BLaER1 (cell line): ENCODE results near the gene IFRD2.
A peak's percentile ranks its signal among the peaks of the same experiment; 100 is the strongest.

Experiments
- H3K27ac ChIP-seq: shearing (Covaris generic); formaldehyde crosslinking; 2 replicates; pipeline ENCODE4 v1.8.1; 2022
- H3K27me3 ChIP-seq: shearing (Covaris generic); formaldehyde crosslinking; 2 replicates; pipeline ENCODE4 v1.8.1; 2022
- H3K36me3 ChIP-seq: shearing (Covaris generic); formaldehyde crosslinking; 2 replicates; pipeline ENCODE4 v1.8.1; 2022
- H3K4me1 ChIP-seq: shearing (Covaris generic); formaldehyde crosslinking; 2 replicates; pipeline ENCODE4 v1.8.1; 2022
- H3K4me2 ChIP-seq: shearing (Covaris generic); formaldehyde crosslinking; 2 replicates; pipeline ENCODE4 v1.8.1; 2022
- H3K4me3 ChIP-seq: shearing (Covaris generic); formaldehyde crosslinking; 2 replicates; pipeline ENCODE4 v1.8.1; 2022
- H3K9ac ChIP-seq: shearing (Covaris generic); formaldehyde crosslinking; 2 replicates; pipeline ENCODE4 v1.8.1; 2022
- H3K9me3 ChIP-seq: shearing (Covaris generic); formaldehyde crosslinking; 2 replicates; pipeline ENCODE4 v1.8.1; 2022
- H4K20me1 ChIP-seq: shearing (Covaris generic); formaldehyde crosslinking; 2 replicates; pipeline ENCODE4 v1.8.1; 2022
- Cebpa-rat ChIP-seq: shearing (Covaris generic); IDR thresholded peaks from 2 replicates; pipeline ENCODE4 v1.8.1; 2022

Gene IFRD2

GRCh38 chr3:50292159-50293078 lies at the start of gene IFRD2:
IFRD2 (minus strand) TSS chr3:50292429; CDS start chr3:50292274, 155 bp downstream.
- H3K36me3 ChIP-seq, result peaks cover 42% of the 10 kb centered on the region
- no peaks in the 10 kb centered on the region for H3K27me3 ChIP-seq
- no peak for TF ChIP-seq Cebpa-rat
- peak within 1 kb of the TSS; percentile 97 for H3K4me3 ChIP-seq
- H3K4me2 ChIP-seq, result peak within 1 kb of the TSS; percentile 98
- H3K27ac ChIP-seq, result peak within 1 kb of the TSS; percentile 96
- no peaks in the 10 kb centered on the region for H3K9me3 ChIP-seq
- peaks cover 24% of the 10 kb centered on the region for H3K4me1 ChIP-seq
- H4K20me1 ChIP-seq, result no peaks in the 10 kb centered on the region; the same call in 1 of the 2 replicates
- H3K9ac ChIP-seq, result peak within 1 kb of the TSS; percentile 98

GRCh38 chr3:50341537-50341936 lies 49.3 kb upstream of the IFRD2 start:
- H3K9ac ChIP-seq, result peak overlapping the region; percentile 94; the same call in 1 of the 2 replicates
- H3K4me1 ChIP-seq, result peaks cover 70% of the 10 kb centered on the region
- H3K27me3 ChIP-seq, result peaks cover 37% of the 10 kb centered on the region
- H3K4me2 ChIP-seq, result peak overlapping the region; percentile 95
- H3K36me3 ChIP-seq, result no peaks in the 10 kb centered on the region
- H3K27ac ChIP-seq, result peak overlapping the region; percentile 97
- TF ChIP-seq Cebpa-rat, result no peak
- H3K4me3 ChIP-seq, result peak overlapping the region; percentile 88
- no peaks in the 10 kb centered on the region for H3K9me3 ChIP-seq
- peaks cover 6% of the 10 kb centered on the region for H4K20me1 ChIP-seq

- Histone ChIP-seq H4K20me1 (peaks cover 14% of the 10 kb centered on the region), H3K9me3 (no peaks in the 10 kb centered on the region), H3K27me3 (peaks cover 34% of the 10 kb centered on the region), H3K36me3 (peaks cover 6% of the 10 kb centered on the region; the same call in 1 of the 2 replicates), H3K9ac (peak within 1 kb of the TSS; percentile 94), H3K27ac (peak within 1 kb of the TSS; percentile 97), H3K4me2 (peak within 1 kb of the TSS; percentile 95), H3K4me1 (peaks cover 70% of the 10 kb centered on the region), H3K4me3 (peak within 1 kb of the TSS; percentile 88)
- no peak for TF ChIP-seq Cebpa-rat
Measured at GRCh38 chr3:50340448-50341329, 48.5 kb upstream of the IFRD2 start, which contains the start of gene RASSF1. RASSF1 (minus strand) TSS chr3:50340836; CDS start chr3:50340805, 31 bp downstream.

GRCh38 chr3:50340147-50340447 lies 47.9 kb upstream of the IFRD2 start:
- TF ChIP-seq Cebpa-rat, result no peak
- Histone ChIP-seq H3K27ac (peak overlapping the region; percentile 97), H3K4me2 (peak overlapping the region; percentile 95), H3K36me3 (peaks cover 11% of the 10 kb centered on the region; the same call in 1 of the 2 replicates), H3K27me3 (peaks cover 28% of the 10 kb centered on the region), H3K9ac (peak overlapping the region; percentile 94), H4K20me1 (peaks cover 20% of the 10 kb centered on the region), H3K9me3 (no peaks in the 10 kb centered on the region), H3K4me3 (peak overlapping the region; percentile 88), H3K4me1 (peaks cover 70% of the 10 kb centered on the region)

- Histone ChIP-seq H3K27me3 (peaks cover 25% of the 10 kb centered on the region), H3K4me3 (peak overlapping the region; percentile 88), H3K9me3 (no peaks in the 10 kb centered on the region), H3K4me2 (peak overlapping the region; percentile 95), H3K9ac (peak overlapping the region; percentile 94), H3K27ac (peak overlapping the region; percentile 97), H3K4me1 (peaks cover 73% of the 10 kb centered on the region), H3K36me3 (peaks cover 15% of the 10 kb centered on the region), H4K20me1 (peaks cover 25% of the 10 kb centered on the region)
- no peak for TF ChIP-seq Cebpa-rat
Measured at GRCh38 chr3:50339485-50340146, 47.4 kb upstream of the IFRD2 start.

- peak overlapping the region; percentile 97 for H3K27ac ChIP-seq
- peaks cover 22% of the 10 kb centered on the region for H3K36me3 ChIP-seq
- H4K20me1 ChIP-seq, result peaks cover 31% of the 10 kb centered on the region
- no peak for TF ChIP-seq Cebpa-rat
- peak overlapping the region; percentile 88 for H3K4me3 ChIP-seq
- H3K4me2 ChIP-seq, result peak overlapping the region; percentile 95
- peak overlapping the region; percentile 94 for H3K9ac ChIP-seq
- H3K4me1 ChIP-seq, result peaks cover 79% of the 10 kb centered on the region
- H3K9me3 ChIP-seq, result no peaks in the 10 kb centered on the region
- peaks cover 25% of the 10 kb centered on the region for H3K27me3 ChIP-seq
Measured at GRCh38 chr3:50338965-50339364, 46.7 kb upstream of the IFRD2 start.

- Histone ChIP-seq H3K36me3 (peaks cover 38% of the 10 kb centered on the region), H3K27ac (peak overlapping the region; percentile 97), H4K20me1 (peaks cover 48% of the 10 kb centered on the region), H3K4me2 (peak overlapping the region; percentile 95), H3K27me3 (peaks cover 25% of the 10 kb centered on the region), H3K9me3 (no peaks in the 10 kb centered on the region), H3K4me3 (peak overlapping the region; percentile 88), H3K9ac (peak overlapping the region; percentile 94), H3K4me1 (peaks cover 76% of the 10 kb centered on the region)
- TF ChIP-seq Cebpa-rat, result no peak
Measured at GRCh38 chr3:50337175-50337861, 45.1 kb upstream of the IFRD2 start.

- peak overlapping the region; percentile 94 for H3K9ac ChIP-seq
- H3K27me3 ChIP-seq, result peaks cover 22% of the 10 kb centered on the region
- H3K27ac ChIP-seq, result peak overlapping the region; percentile 97
- H3K4me3 ChIP-seq, result peak overlapping the region; percentile 88
- no peak for TF ChIP-seq Cebpa-rat
- H3K4me2 ChIP-seq, result peak overlapping the region; percentile 95
- no peaks in the 10 kb centered on the region for H3K9me3 ChIP-seq
- peaks cover 71% of the 10 kb centered on the region for H3K4me1 ChIP-seq
- H3K36me3 ChIP-seq, result peaks cover 46% of the 10 kb centered on the region
- H4K20me1 ChIP-seq, result peaks cover 55% of the 10 kb centered on the region
Measured at GRCh38 chr3:50336452-50337174, 44.4 kb upstream of the IFRD2 start.
